SKM-1 treated with dmso at 0.1 percent for 144 hours (cell line): ENCODE data around the gene SLC22A23.

Experiments
- DNase-seq: peaks from one replicate; lab custom pipeline; 2025; ENCODE audit not compliant: unreplicated experiment; lab: John Stamatoyannopoulos, UW

SLC22A23 gene

GRCh38 chr6:3372912-3373554 is 83.8 kb downstream of the SLC22A23 start:
- no peak for DNase-seq

- DNase-seq = no peak
Observed at GRCh38 chr6:3372184-3372846, 84.5 kb downstream of the SLC22A23 start.

- no peak for DNase-seq
Observed at GRCh38 chr6:3371222-3371949, 85.5 kb downstream of the SLC22A23 start.

GRCh38 chr6:3370361-3371221 is 86.3 kb downstream of the SLC22A23 start:
- no peak for DNase-seq

GRCh38 chr6:3369985-3370360 is 86.9 kb downstream of the SLC22A23 start:
- no peak for DNase-seq

GRCh38 chr6:3368685-3369084 is 88.2 kb downstream of the SLC22A23 start:
- no peak for DNase-seq

- no peak for DNase-seq
Observed at GRCh38 chr6:3367630-3368029, 89.2 kb downstream of the SLC22A23 start.

- DNase-seq = no peak
Observed at GRCh38 chr6:3366596-3367413, 90.0 kb downstream of the SLC22A23 start.

- DNase-seq = no peak
Observed at GRCh38 chr6:3364391-3364790, 92.5 kb downstream of the SLC22A23 start.

GRCh38 chr6:3363296-3364025 is 93.4 kb downstream of the SLC22A23 start:
- DNase-seq = no peak

- DNase-seq = no peak
Observed at GRCh38 chr6:3361312-3362037, 95.4 kb downstream of the SLC22A23 start.

GRCh38 chr6:3360727-3361045 is 96.2 kb downstream of the SLC22A23 start:
- no peak for DNase-seq

GRCh38 chr6:3359973-3360726 is 96.7 kb downstream of the SLC22A23 start:
- DNase-seq = no peak

- no peak for DNase-seq
Observed at GRCh38 chr6:3359101-3359752, 97.6 kb downstream of the SLC22A23 start.

GRCh38 chr6:3358413-3359100 is 98.3 kb downstream of the SLC22A23 start:
- no peak for DNase-seq

GRCh38 chr6:3357678-3358077 is 99.2 kb downstream of the SLC22A23 start:
- DNase-seq = no peak

GRCh38 chr6:3356824-3357420 is 99.9 kb downstream of the SLC22A23 start:
- no peak for DNase-seq
